GM19395 (cell line): Measurements from ENCODE around the gene PTPRE.

Experiments used
- ATAC-seq: cut with Tn5 transposase; IDR thresholded peaks from one replicate; pipeline ENCODE4 v1.9.1; 2021; ENCODE audit warnings: mild to moderate bottlenecking, moderate library complexity; ENCODE audit not compliant: unreplicated experiment

Gene PTPRE

GRCh38 chr10:128042131-128042610 lies 135.3 kb downstream of the PTPRE start:
- ATAC-seq, result no peak

GRCh38 chr10:128043259-128044045 lies 136.5 kb downstream of the PTPRE start:
- no peak for ATAC-seq

GRCh38 chr10:128044186-128044585 lies 137.3 kb downstream of the PTPRE start:
- no peak for ATAC-seq

- no peak for ATAC-seq
These were observed 138.3 kb downstream of the PTPRE start for GRCh38 chr10:128044961-128045832.

- no peak for ATAC-seq
These were observed 138.9 kb downstream of the PTPRE start for GRCh38 chr10:128045833-128046120.

GRCh38 chr10:128046156-128046952 lies 139.5 kb downstream of the PTPRE start:
- no peak for ATAC-seq

GRCh38 chr10:128046953-128047290 lies 140.0 kb downstream of the PTPRE start:
- peak; percentile 13 for ATAC-seq

GRCh38 chr10:128047351-128047750 lies 140.4 kb downstream of the PTPRE start:
- ATAC-seq, result peak; percentile 96

GRCh38 chr10:128047991-128048818 lies 141.3 kb downstream of the PTPRE start:
- ATAC-seq, result peak; percentile 50

- no peak for ATAC-seq
These were observed 141.9 kb downstream of the PTPRE start for GRCh38 chr10:128048819-128049210.

- no peak for ATAC-seq
These were observed 142.6 kb downstream of the PTPRE start for GRCh38 chr10:128049226-128050120.

GRCh38 chr10:128050121-128050516 lies 143.2 kb downstream of the PTPRE start:
- no peak for ATAC-seq

GRCh38 chr10:128050936-128051335 lies 144.0 kb downstream of the PTPRE start:
- ATAC-seq, result no peak

GRCh38 chr10:128051548-128051947 lies 144.6 kb downstream of the PTPRE start:
- no peak for ATAC-seq

- no peak for ATAC-seq
These were observed 145.8 kb downstream of the PTPRE start for GRCh38 chr10:128052696-128053095.

GRCh38 chr10:128053356-128053755 lies 146.5 kb downstream of the PTPRE start:
- no peak for ATAC-seq

- ATAC-seq, result no peak
These were observed 147.5 kb downstream of the PTPRE start for GRCh38 chr10:128054163-128054970.

GRCh38 chr10:128055061-128055868 lies 148.4 kb downstream of the PTPRE start:
- no peak for ATAC-seq
